Activated CD4-positive, alpha-beta T cell treated with anti-CD3 and anti-CD28 coated beads for 1 hour (primary cell): ENCODE results near the gene ALKBH3.

Experiments used
- DNase-seq: peaks from one replicate; pipeline ENCODE4 v3.0.0-alpha.2; 2020

The ALKBH3 gene

GRCh38 chr11:43898574-43898973, 17.9 kb downstream of the ALKBH3 start:
- DNase-seq: no peak

DNA sequence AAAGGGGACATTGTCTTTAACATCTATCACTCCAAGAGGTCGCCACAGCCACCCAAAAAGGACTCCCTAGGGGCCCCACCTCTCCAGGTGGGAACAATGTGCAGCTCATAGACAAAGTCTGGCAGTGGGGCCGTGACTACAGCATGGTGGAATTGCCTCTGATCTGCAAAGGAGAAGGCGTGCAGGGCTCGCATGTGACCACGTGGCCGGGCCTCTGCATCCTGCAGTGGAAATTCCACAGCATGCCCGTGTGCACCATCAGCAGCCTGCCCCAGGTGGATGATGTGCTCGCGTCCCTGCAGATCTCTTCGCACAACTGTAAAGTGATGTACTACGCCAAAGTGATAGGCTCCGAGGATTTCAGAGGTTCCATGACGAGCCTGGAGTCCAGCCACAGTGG, 18.5 kb downstream of the ALKBH3 start:
- no peak for DNase-seq

- DNase-seq: no peak
Observed at GRCh38 chr11:43901551-43901950, 20.9 kb downstream of the ALKBH3 start.

- no peak for DNase-seq
Observed at GRCh38 chr11:43903078-43903477, 22.4 kb downstream of the ALKBH3 start.

- DNase-seq: no peak
Observed at GRCh38 chr11:43903969-43904368, 23.3 kb downstream of the ALKBH3 start.

DNA sequence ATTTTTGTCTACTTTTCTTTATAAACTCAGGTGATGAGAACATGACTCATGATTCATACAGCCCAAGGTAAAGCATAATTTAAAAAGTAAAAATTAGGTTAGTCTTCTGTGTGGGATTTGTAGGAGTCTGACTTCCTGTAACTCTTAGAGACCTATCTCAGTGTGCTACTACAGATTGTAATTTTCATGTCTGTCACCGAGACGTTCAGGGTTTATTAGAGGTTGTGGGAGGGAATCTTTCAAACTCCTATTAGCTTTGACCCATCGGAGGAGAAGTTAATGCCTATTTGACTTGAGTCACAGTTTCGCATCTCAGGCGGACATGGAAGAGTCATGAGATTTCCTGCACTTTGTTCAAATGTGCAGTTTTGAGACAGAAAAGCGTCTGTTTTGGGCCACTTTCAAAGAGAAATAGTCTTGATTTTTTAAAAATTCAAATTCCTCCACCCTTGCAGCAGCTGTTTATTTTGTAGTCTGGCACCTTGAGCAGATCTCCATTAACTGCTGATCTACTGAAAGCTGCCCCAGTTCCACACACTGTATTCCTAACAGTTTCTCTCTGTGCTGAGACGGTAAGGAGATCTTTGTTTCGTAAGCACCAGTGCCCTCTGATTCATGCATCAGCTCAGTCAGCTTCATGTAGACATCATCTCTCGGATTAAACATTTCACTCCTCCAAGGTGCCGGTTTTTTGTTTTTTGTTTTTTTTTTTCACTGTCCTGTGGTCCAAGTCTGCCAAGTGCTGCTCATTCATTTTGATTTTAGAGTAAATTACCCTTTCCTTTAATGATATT, 24.3 kb downstream of the ALKBH3 start:
- DNase-seq: no peak

GRCh38 chr11:43905813-43906241, 25.2 kb downstream of the ALKBH3 start:
- no peak for DNase-seq

DNA sequence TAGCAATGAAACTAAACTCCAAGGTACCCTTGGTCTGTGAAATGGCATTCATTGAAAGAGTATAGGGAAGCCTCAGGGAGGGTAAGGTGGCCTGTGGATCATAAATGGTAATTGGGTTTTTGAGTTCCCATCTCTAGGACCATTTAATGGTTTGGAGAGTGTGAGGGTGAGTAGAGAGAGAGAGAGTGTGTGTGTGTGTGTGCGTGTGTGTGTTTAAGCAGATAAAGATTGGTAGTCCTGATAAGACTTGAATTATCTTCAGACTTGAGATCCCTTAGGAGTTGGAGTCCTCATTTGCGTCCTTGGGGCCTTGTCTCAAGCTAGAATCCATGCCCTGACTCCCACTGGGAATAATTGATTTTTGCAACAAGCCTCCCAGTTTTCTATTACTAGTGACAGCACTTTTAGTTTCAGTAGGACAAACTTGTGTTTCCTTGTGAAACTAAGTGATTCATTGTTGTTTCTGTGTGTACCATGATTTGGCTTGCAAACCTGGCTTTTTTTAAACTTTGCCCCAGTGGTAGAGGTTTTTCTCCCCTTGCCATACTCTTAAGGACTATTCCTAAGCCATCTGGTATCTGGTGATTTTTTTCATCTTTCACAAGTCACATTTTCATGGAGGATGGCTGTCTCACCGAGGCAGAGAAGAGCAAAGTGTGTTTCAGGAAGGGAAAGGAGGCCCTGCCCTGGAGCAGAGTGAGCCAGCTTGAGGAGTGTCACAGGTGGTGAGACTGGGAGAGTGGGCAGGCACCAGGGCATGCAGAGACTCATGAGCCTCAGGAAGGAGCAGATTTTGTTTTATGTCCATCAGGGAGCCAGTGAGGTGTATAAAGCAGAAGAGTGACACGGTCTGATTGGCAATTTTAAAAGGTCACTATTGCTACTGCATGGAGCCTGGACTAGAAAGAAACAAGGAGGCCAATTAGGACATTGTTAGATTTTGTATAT, 26.7 kb downstream of the ALKBH3 start:
- DNase-seq: no peak

GRCh38 chr11:43908191-43908590, 27.6 kb downstream of the ALKBH3 start:
- DNase-seq: no peak

- DNase-seq: no peak
Observed at GRCh38 chr11:43908683-43909082, 28.1 kb downstream of the ALKBH3 start.

- DNase-seq: no peak
Observed at GRCh38 chr11:43913829-43914380, 33.3 kb downstream of the ALKBH3 start.

- no peak for DNase-seq
Observed at GRCh38 chr11:43914466-43914865, 33.8 kb downstream of the ALKBH3 start.

DNA sequence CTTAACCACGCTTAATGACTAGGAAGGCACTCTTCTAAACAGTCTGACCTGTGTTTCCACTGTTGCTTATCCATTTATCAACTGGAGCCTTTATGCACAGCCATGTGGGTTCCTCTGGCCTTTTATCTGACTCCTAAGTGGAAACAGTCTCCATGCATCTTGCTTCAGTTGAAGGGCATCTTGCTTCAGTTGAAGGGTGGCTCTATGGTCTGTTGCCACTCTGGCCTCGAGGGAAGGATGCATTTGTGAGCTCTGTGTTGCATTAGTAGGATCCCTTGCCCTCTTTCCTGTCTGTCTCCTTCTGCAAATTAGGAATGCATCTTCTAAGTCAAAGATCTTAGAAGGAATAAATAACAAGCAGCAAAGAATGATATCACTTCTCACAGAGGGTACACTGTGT, 36.0 kb downstream of the ALKBH3 start:
- DNase-seq: no peak

- no peak for DNase-seq
Observed at GRCh38 chr11:43917851-43918250, 37.2 kb downstream of the ALKBH3 start.

- DNase-seq: no peak
Observed at GRCh38 chr11:43918662-43919061, 38.0 kb downstream of the ALKBH3 start.

DNA sequence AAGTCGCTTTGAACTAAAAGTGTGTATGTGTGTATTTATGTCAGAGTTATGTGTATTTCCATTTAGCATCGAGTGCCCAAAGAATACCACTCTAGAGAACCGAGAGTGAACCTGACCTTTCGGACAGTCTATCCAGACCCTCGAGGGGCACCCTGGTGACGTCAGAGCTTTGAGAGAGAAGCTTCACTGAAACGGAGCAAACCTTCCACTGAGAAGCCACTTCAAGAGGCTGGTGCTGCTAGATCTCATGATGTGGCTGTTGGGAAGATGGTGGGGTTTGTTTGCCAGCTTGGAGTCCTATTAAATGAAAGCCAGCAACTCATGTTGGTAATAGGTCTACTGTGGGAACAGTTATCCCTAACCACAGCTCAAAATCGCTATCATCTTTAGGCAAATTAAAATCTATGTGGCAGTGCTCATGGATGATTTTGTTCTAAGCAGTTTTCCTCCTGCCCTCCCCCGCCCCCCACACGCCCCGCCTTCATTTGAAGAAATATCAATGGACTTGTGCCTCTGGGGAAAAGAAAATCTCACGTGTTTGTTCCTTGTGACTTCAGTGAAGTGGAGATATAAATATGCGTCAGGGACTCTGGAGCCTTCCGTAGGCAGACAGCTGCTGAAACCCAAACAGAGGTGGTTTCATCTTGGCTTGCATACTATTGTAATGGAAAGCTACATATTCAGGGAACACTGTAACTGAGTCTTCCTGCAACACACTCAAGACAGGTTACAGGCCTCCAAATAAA, 39.4 kb downstream of the ALKBH3 start:
- no peak for DNase-seq

GRCh38 chr11:43920598-43921419, 40.2 kb downstream of the ALKBH3 start:
- no peak for DNase-seq

- no peak for DNase-seq
Observed at GRCh38 chr11:43921561-43922294, 41.1 kb downstream of the ALKBH3 start.

DNA sequence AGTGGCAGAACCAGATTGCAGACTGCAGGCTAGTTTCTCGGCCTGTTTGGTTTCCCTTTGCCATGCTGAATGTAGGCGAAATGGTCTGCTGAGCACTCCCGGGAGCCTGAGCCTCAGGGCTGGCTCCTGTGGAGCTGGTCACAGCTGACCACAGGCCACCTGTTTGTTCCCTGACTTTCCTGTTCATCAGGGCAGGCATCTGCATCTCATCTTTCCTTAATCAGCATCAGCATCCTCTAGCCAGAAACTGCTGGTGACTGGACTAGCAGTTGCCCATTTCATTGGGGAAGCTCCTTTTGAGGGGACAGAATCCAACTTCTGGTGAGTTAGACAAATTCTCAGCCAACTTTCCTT, 41.6 kb downstream of the ALKBH3 start:
- DNase-seq: no peak

DNA sequence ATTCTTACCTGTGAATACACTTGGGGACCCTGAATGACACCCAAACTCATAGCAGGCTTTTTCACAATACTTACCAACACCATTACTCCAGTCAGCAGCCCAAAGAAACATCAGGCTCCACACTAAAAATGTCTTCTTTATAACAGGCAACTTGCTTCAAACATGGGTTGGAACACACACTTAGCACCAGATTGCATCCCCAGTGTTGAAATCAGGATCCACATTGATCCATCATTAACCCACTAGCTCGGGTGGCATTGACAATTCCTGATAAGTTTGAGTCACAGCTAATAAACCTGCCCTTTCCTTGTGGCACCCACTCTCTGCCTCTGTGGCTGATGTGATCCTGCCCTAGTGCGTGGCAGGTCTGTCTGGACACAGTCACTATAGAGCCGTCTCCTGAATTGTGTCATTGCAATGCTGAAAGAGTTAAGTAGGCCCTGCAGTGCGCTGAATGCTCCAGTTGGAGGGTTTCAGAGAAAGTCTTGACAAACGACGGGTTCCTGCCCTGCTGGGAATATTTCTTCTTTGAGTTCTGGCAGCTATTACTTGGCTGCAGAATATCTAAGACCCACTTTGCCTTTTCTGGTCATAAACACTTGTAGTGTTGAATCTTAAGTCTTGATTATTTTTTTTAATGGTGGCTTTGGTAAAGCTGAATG, 42.2 kb downstream of the ALKBH3 start:
- no peak for DNase-seq
